Measurements from ENCODE around the gene BRINP3. TPM values are rescaled to one million over a fixed set of nuclear protein-coding genes. Genes with fewer than 3 reads are reported as not detected.

The BRINP3 gene
- total RNA-seq, 1 experiment from 2014 or later: not detected

DNA sequence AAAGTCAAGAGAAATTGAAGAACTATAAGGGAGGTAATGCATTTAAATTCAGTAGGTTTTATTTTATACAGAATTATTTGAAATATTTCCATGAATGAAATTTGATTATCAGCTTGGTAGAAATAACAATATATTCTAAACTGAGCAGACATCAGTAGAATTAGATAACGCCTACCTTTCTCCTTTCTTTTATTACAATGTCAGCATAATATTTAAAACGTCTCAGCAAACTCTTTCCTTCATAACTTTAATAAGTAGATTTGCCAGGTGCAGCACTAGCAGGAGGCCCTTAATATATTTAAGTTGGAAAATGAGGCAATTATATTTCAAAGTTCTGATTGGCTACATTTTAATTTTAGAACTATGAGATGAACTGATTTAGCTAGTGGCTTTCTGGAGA is 298.8 kb downstream of the BRINP3 start:
- Histone ChIP-seq H3K4me3 (no peak overlapping the region), H3K27ac (no peak overlapping the region), H3K9me3 (replicated peaks) (peaks cover 7% of the 10 kb centered on the region; the same call in 1 of the 2 replicates), H3K36me3 (no peaks in the 10 kb centered on the region), H3K27me3 (replicated peaks) (no peaks in the 10 kb centered on the region), H3K4me1 (replicated peaks) (no peaks in the 10 kb centered on the region)
- DNase-seq (ENCODE audit: low read depth in 1 of 2, low spot score in 2 of 2): no peak

DNA sequence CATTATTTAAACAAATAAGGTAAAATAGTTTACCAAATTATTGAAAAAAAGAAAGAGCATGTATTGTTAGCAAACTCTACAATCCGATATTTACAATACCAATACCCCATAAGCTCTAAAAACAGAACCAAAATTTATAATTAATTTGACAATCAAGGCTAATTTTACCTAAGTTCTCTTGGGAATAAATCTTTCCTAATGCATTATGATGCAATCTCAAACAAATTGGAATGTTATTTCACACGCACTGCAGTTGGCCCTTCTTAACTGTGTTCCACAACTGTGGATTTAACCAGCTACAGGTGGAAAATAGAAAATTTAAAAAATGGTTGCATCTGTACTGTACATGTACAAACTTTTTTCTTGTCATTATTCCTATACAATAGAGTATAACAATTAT is 300.1 kb downstream of the BRINP3 start:
- no peak for DNase-seq (ENCODE audit: low read depth in 1 of 2, low spot score in 2 of 2)
- H3K27me3 ChIP-seq (replicated peaks): no peaks in the 10 kb centered on the region
- no peaks in the 10 kb centered on the region for H3K4me1 ChIP-seq (replicated peaks)
- no peak overlapping the region for H3K4me3 ChIP-seq
- peaks cover 2% of the 10 kb centered on the region; the same call in 1 of the 2 replicates for H3K9me3 ChIP-seq (replicated peaks)
- no peaks in the 10 kb centered on the region for H3K36me3 ChIP-seq
- no peak overlapping the region for H3K27ac ChIP-seq

DNA sequence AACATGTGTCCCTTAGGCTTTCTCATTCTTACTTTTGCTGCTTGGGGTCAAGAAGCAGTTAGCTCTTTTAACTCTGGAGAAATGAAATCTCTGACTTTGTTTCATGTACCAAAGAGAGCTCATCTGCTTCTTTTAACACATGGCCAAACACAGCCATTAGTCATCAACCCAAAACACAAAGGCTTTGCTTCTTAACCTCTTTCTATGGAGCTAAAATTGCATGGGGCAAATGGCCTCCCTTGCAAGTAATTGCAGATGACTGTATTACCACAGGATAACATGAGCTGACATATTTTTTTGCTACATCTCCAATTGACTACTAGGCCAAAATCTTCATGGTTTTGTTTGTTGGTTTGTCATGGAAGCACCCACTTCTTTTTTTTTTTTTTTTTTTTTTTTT is 300.9 kb downstream of the BRINP3 start:
- H3K36me3 ChIP-seq: no peaks in the 10 kb centered on the region
- no peaks in the 10 kb centered on the region for H3K4me1 ChIP-seq (replicated peaks)
- no peak overlapping the region for H3K4me3 ChIP-seq
- H3K27me3 ChIP-seq (replicated peaks): no peaks in the 10 kb centered on the region
- no peaks in the 10 kb centered on the region for H3K9me3 ChIP-seq (replicated peaks)
- no peak overlapping the region for H3K27ac ChIP-seq
- no peak for DNase-seq (ENCODE audit: low read depth in 1 of 2, low spot score in 2 of 2)

DNA sequence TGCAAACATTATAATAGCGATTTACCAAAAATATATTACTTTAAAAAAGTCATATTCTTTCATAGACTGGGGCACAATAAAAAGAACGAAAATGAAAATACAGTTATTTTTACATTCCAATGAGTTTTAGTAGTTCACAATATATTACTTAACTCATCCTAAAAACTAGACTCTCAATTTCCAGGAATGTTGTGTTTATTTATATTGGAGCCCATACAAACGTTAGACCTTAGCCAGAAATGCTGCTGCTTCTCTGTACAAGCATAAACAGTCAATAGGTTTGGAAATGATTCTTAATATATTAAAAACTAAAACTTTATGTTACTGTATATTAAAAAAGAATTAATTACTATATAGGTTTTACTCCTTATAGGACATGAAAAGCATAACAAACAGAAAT is 302.3 kb downstream of the BRINP3 start:
- Histone ChIP-seq H3K27ac (no peak overlapping the region), H3K9me3 (replicated peaks) (no peaks in the 10 kb centered on the region), H3K36me3 (no peaks in the 10 kb centered on the region), H3K4me1 (replicated peaks) (no peaks in the 10 kb centered on the region), H3K27me3 (replicated peaks) (no peaks in the 10 kb centered on the region), H3K4me3 (no peak overlapping the region)
- no peak for DNase-seq (ENCODE audit: low read depth in 1 of 2, low spot score in 2 of 2)

DNA sequence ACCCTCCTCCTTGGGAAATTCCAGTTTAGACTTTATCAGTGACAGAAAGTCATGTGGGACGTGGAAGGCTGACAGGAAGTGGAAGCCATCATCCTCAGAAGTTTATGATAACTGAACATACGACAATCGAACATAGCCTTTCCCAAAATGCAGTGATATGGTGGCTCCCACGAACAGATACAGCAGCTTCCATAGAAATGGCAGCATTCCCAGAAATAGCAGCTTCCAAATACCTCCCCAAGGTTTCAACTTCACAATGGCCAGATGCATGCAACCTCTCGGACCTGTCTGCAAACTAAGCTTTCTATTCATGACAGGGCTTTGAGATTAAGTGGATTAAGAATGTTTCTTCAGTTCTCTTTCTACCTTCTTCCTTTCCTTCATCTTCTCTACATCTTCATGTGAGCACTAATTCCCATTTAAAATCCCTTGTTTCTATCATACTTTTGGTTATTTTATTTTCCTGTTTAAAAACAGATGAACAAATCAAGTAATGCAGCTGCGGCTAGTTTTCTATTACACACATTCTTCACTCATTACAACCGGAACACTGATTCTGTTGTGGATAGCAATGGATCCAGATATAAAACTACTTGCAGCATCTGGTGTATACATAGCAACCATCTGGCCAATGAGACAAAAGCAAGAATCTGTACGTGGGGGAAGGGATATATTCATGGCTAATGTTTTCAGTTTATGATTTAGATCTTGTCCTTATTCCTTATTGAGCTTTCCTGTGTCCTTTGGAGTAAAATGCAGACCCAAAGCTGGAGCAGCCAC is 304.8 kb downstream of the BRINP3 start:
- Histone ChIP-seq H3K36me3 (no peaks in the 10 kb centered on the region), H3K4me1 (replicated peaks) (no peaks in the 10 kb centered on the region), H3K9me3 (replicated peaks) (no peaks in the 10 kb centered on the region), H3K27ac (no peak overlapping the region), H3K4me3 (no peak overlapping the region), H3K27me3 (replicated peaks) (no peaks in the 10 kb centered on the region)
- DNase-seq (ENCODE audit: low read depth in 1 of 2, low spot score in 2 of 2): no peak

DNA sequence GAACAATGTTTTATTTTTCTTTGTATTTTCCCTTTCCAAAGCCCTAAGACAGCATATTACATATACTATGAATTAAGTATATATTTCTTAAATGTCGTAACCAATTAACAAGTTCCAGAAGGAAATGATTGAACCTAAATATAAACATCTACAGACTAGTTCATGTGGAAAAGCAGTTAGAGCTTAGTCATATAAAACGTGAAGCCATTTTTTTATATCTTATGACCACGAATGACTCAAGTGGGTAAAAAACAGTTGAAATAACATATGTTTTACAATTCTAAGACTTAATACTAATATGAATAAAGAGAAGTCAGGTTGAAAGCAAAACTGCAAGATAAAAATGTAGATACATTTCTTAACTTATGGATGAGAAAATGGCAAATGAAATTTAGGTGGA is 307.3 kb downstream of the BRINP3 start:
- no peaks in the 10 kb centered on the region for H3K4me1 ChIP-seq (replicated peaks)
- no peak for DNase-seq (ENCODE audit: low read depth in 1 of 2, low spot score in 2 of 2)
- no peaks in the 10 kb centered on the region for H3K36me3 ChIP-seq
- H3K27me3 ChIP-seq (replicated peaks): no peaks in the 10 kb centered on the region
- H3K9me3 ChIP-seq (replicated peaks): no peaks in the 10 kb centered on the region
- no peak overlapping the region for H3K4me3 ChIP-seq
- no peak overlapping the region for H3K27ac ChIP-seq

DNA sequence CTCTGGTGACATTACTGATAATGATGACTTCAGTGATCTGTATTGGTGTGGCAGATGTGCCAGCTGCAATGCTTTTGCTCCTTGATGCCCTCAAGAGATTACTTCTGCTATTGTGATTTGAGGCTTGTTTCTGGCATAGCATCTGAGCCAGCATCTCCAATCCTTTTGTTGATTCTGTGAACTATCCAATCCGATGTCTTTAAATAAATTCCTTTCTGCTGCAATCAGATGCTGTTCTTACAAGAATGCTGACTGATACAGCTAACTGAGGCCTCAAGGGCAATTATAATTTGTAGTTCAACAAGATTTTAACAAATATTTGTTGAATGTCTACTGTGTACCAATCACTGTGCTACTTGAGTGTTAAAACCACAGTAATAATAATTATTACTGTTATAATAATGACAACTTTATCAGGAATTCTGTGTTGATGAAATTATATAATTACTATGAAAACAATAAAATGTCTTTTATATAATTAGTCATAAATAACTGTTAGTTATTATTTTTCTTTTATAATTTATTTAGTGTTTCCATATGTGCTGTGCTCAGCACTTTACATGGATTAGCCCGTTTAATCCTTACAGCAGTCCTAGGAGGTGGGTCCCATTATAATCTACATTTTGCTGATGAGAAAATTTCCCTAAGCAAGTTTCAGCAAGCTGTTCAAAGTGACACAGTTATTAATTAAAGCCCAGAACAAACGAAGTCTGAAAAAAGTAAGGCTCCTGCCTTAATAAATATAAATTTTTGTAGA is 308.2 kb downstream of the BRINP3 start:
- DNase-seq (ENCODE audit: low read depth in 1 of 2, low spot score in 2 of 2): no peak
- H3K27ac ChIP-seq: no peak overlapping the region
- H3K27me3 ChIP-seq (replicated peaks): no peaks in the 10 kb centered on the region
- H3K9me3 ChIP-seq (replicated peaks): no peaks in the 10 kb centered on the region
- no peak overlapping the region for H3K4me3 ChIP-seq
- H3K36me3 ChIP-seq: no peaks in the 10 kb centered on the region
- H3K4me1 ChIP-seq (replicated peaks): no peaks in the 10 kb centered on the region

DNA sequence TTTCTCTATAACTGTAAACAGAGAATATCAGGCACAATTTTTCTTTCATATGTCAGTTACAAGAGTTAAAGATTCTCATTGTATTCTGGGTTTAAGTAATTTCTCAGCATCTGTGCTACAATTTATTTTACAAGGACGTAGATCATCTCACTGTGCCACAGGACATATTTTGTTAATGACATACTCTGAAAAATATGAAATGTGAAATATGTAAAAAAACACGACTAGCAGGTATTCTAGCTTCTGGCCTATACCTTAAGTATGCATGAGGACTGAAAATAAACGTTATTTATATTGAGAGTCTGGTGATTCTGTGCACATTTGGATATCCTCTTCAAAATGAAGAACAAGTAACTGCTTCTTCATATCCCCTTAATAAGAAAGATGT is 308.8 kb downstream of the BRINP3 start:
- H3K36me3 ChIP-seq: no peaks in the 10 kb centered on the region
- H3K27me3 ChIP-seq (replicated peaks): no peaks in the 10 kb centered on the region
- no peak overlapping the region for H3K4me3 ChIP-seq
- H3K9me3 ChIP-seq (replicated peaks): no peaks in the 10 kb centered on the region
- no peak overlapping the region for H3K27ac ChIP-seq
- no peak for DNase-seq (ENCODE audit: low read depth in 1 of 2, low spot score in 2 of 2)
- no peaks in the 10 kb centered on the region for H3K4me1 ChIP-seq (replicated peaks)

DNA sequence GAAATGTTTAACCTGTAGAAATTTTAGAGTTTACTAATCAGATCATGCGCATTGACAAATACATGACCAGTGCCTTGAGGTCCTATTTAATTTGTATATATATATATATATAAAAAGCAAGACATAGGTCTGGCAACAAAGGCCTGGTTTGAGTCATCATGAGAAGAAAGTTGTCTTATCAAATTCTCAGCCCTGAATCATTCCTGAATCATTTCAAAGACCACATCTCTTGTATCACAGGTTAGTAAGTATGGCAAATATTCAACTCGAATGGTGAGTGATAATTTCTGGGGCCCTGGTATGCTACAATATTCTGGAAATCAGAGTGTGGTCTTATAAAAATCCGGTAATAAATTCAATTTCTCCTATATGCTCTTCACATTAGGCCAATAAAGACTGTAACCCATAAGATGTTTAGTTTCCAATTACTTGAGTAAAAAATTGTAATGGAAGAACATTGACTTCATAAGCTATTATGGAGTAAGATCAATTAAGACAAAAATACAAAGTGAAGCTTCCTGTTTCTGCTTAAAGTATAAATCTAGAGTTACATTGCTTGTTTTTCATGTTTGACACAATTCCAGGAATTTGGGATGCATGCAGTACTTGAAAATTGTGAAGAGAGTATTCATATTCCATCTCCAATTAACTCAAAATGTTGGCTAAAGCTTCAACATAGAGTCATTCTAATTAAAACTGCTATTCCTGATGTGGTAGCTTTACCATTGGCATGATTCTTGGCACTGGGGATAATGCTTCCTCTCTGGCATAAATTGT is 309.4 kb downstream of the BRINP3 start:
- Histone ChIP-seq H3K27me3 (replicated peaks) (no peaks in the 10 kb centered on the region), H3K9me3 (replicated peaks) (no peaks in the 10 kb centered on the region), H3K4me3 (no peak overlapping the region), H3K4me1 (replicated peaks) (no peaks in the 10 kb centered on the region), H3K27ac (no peak overlapping the region), H3K36me3 (no peaks in the 10 kb centered on the region)
- no peak for DNase-seq (ENCODE audit: low read depth in 1 of 2, low spot score in 2 of 2)

DNA sequence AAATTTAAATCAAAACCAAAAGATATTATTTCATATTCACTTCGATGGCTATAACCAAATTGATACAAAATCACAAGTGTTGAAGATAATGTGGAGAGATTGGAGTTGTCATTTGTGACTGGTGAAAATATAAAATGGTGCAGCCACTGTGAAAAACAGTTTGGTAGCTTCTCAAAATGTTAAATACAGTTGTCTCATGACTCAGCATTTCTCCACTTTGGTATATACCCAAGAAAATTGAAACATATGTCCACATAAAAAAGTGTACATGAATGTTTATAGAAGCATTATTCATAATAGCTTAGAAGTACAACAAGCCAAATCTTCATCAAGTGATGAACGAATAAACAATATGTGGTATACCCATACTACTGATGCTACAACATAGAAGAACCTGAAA is 318.5 kb downstream of the BRINP3 start:
- DNase-seq (ENCODE audit: low read depth in 1 of 2, low spot score in 2 of 2): no peak
- H3K27ac ChIP-seq: no peak overlapping the region

DNA sequence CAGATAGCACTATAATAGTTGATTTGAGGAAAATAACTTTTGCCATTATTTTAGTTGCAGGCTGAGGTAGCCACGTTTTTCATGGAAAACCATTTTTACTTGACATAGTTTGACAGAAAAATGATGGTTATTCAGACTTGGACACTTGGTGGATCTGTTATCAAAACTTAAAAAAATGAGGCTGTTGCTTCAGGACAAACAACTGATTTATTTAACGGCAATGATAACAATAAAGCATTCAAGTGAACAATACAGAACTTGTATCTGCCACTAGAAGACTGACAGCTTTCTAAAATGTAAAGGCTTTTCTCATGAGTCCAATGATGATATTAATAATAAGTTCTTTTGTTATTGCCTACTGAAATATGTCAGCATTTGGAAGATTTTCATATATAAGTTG is 322.9 kb downstream of the BRINP3 start:
- no peaks in the 10 kb centered on the region for H3K36me3 ChIP-seq
- H3K4me1 ChIP-seq (replicated peaks): no peaks in the 10 kb centered on the region
- H3K9me3 ChIP-seq (replicated peaks): no peaks in the 10 kb centered on the region
- H3K27ac ChIP-seq: no peak overlapping the region
- H3K4me3 ChIP-seq: no peak overlapping the region
- no peaks in the 10 kb centered on the region for H3K27me3 ChIP-seq (replicated peaks)
- no peak for DNase-seq (ENCODE audit: low read depth in 1 of 2, low spot score in 2 of 2)

More for the DNA sequence above, 318.5 kb downstream of the BRINP3 start:
- Histone ChIP-seq H3K9me3 (replicated peaks) (no peaks in the 10 kb centered on the region), H3K4me3 (no peak overlapping the region), H3K4me1 (replicated peaks) (no peaks in the 10 kb centered on the region), H3K36me3 (no peaks in the 10 kb centered on the region), H3K27me3 (replicated peaks) (no peaks in the 10 kb centered on the region)

DNA sequence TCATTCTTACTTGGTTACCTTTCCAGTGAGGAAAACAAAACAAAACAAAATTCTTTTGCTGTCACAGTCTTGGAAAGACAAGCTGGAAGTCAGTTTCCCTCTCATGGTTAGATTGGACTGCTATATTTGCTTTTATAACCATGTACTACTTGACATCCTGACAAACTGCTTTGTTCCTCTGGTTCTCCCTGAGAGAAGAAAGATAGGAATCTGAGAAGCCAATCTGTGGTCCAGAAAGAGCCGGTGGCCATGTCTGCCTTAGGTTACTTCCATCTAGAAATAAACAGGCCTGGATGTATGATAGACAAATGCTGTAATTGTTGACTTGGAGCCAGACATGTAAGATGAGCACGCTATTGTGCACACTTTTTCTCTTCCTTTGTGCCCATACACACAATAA is 330.0 kb downstream of the BRINP3 start:
- Histone ChIP-seq H3K9me3 (replicated peaks) (peaks cover 2% of the 10 kb centered on the region; the same call in 1 of the 2 replicates), H3K27ac (no peak overlapping the region), H3K4me3 (no peak overlapping the region), H3K4me1 (replicated peaks) (no peaks in the 10 kb centered on the region), H3K27me3 (replicated peaks) (no peaks in the 10 kb centered on the region), H3K36me3 (no peaks in the 10 kb centered on the region)
- no peak for DNase-seq (ENCODE audit: low read depth in 1 of 2, low spot score in 2 of 2)

DNA sequence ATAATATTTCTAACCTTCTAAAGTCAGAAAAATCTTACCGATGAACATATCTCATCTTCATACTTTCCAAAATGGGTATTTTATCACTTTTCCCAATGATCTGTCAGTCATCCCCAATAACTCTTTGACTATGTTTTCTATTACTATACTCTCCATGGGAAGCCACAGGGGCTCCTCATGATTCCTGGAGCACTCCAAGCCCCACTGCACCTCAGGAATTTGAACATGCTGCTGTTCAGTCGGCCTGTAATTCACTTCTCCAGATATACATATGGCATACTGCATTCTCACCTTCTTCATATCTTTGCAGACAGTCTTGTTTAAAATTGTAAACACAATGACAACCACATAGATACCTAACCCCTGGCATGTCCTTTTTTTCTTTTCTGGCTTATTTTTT is 333.0 kb downstream of the BRINP3 start:
- Histone ChIP-seq H3K4me3 (no peak overlapping the region), H3K9me3 (replicated peaks) (peaks cover 2% of the 10 kb centered on the region; the same call in 1 of the 2 replicates), H3K4me1 (replicated peaks) (no peaks in the 10 kb centered on the region), H3K27me3 (replicated peaks) (no peaks in the 10 kb centered on the region), H3K36me3 (no peaks in the 10 kb centered on the region), H3K27ac (no peak overlapping the region)
- DNase-seq (ENCODE audit: low read depth in 1 of 2, low spot score in 2 of 2): no peak

DNA sequence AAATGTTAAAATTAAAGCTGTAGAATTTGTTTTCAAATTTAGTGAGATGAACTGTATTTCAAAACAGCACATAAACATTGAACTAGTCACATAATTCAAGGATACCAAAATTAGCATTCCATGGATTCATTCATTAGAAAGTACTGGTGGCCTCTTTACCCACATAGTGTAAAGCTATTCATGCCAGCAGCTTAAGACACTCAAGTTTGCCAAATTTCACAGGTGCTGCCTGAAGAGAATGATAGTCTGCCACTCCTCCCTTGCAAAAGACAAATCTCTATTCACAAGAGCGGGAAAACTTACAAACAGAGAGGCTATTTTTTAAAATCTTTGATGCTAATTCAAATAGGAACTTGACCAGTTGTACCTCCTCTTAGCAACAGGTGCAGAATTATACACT is 337.0 kb downstream of the BRINP3 start:
- Histone ChIP-seq H3K9me3 (replicated peaks) (peaks cover 2% of the 10 kb centered on the region), H3K27me3 (replicated peaks) (no peaks in the 10 kb centered on the region), H3K27ac (no peak overlapping the region), H3K4me3 (no peak overlapping the region), H3K36me3 (no peaks in the 10 kb centered on the region), H3K4me1 (replicated peaks) (no peaks in the 10 kb centered on the region)
- no peak for DNase-seq (ENCODE audit: low read depth in 1 of 2, low spot score in 2 of 2)
